KMS-11 (cell line): ENCODE results near the gene ATP9B.

Experiments
- H2AFZ ChIP-seq: fragments of 200-600 bp; sonication (generic); 2 replicates; pipeline ENCODE4 v1.6.1; 2016; ENCODE audit warnings: antibody characterized with exemption, mixed run types, low read depth
- H3K27ac ChIP-seq: fragments of 200-600 bp; sonication (generic); 2 replicates; pipeline ENCODE4 v1.6.1; 2016; ENCODE audit warnings: mild to moderate bottlenecking, mixed run types
- H3K27me3 ChIP-seq: fragments of 200-600 bp; sonication (generic); 2 replicates; pipeline ENCODE4 v1.6.1; 2017; ENCODE audit warnings: mild to moderate bottlenecking, low read depth, mixed run types, moderate library complexity; ENCODE audit not compliant: insufficient read depth
- H3K36me3 ChIP-seq: fragments of 200-600 bp; sonication (generic); 2 replicates; pipeline ENCODE4 v1.6.1; 2017; ENCODE audit warnings: mild to moderate bottlenecking, mixed run types; ENCODE audit not compliant: insufficient read depth
- H3K4me1 ChIP-seq: fragments of 200-600 bp; sonication (generic); 2 replicates; pipeline ENCODE4 v1.6.1; 2016; ENCODE audit warnings: mild to moderate bottlenecking, low read depth, mixed run types; ENCODE audit not compliant: poor library complexity, severe bottlenecking
- H3K4me2 ChIP-seq: fragments of 200-600 bp; sonication (generic); 2 replicates; pipeline ENCODE4 v1.7.0; 2016; ENCODE audit warnings: mild to moderate bottlenecking, mixed run types
- H3K4me3 ChIP-seq: fragments of 200-600 bp; sonication (generic); IDR thresholded peaks from 2 replicates; pipeline ENCODE4 v1.6.1; 2017; ENCODE audit warnings: low read depth, low read length, mixed read lengths; ENCODE audit not compliant: insufficient read depth
- H3K79me2 ChIP-seq: fragments of 200-600 bp; sonication (generic); 2 replicates; pipeline ENCODE4 v1.6.1; 2016; ENCODE audit warnings: low read depth, mixed run types; ENCODE audit not compliant: insufficient read depth
- H3K9ac ChIP-seq: fragments of 200-600 bp; sonication (generic); 2 replicates; pipeline ENCODE4 v1.6.1; 2016; ENCODE audit warnings: mild to moderate bottlenecking, mixed run types
- H4K20me1 ChIP-seq: fragments of 200-600 bp; sonication (generic); 2 replicates; pipeline ENCODE4 v1.6.1; 2016; ENCODE audit warnings: mild to moderate bottlenecking, mixed run types; ENCODE audit not compliant: insufficient read depth
- CTCF ChIP-seq: fragments of 200-600 bp; sonication (generic); conservative IDR thresholded peaks from 2 replicates; pipeline ENCODE4 v1.6.1; 2017; ENCODE audit warnings: low read depth, mild to moderate bottlenecking, antibody characterized with exemption, low read length, moderate library complexity, mixed read lengths

Gene ATP9B

GRCh38 chr18:79353267-79353666, 284.1 kb downstream of the ATP9B start:
- H3K27me3 ChIP-seq = no peaks in the 10 kb centered on the region
- no peaks in the 10 kb centered on the region for H4K20me1 ChIP-seq
- no peak for TF ChIP-seq CTCF
- no peak overlapping the region for H3K4me2 ChIP-seq
- no peaks in the 10 kb centered on the region for H3K4me1 ChIP-seq
- H3K36me3 ChIP-seq = no peaks in the 10 kb centered on the region
- H3K27ac ChIP-seq = no peak overlapping the region
- H3K79me2 ChIP-seq = no peaks in the 10 kb centered on the region
- no peak overlapping the region for H3K9ac ChIP-seq
- H2AFZ ChIP-seq = no peak overlapping the region
- no peak overlapping the region for H3K4me3 ChIP-seq

GRCh38 chr18:79354350-79354749, 285.2 kb downstream of the ATP9B start:
- H3K9ac ChIP-seq = no peak overlapping the region
- no peak overlapping the region for H2AFZ ChIP-seq
- H3K27me3 ChIP-seq = no peaks in the 10 kb centered on the region
- H3K79me2 ChIP-seq = no peaks in the 10 kb centered on the region
- no peaks in the 10 kb centered on the region for H3K36me3 ChIP-seq
- H3K4me3 ChIP-seq = no peak overlapping the region
- no peak overlapping the region for H3K4me2 ChIP-seq
- no peaks in the 10 kb centered on the region for H4K20me1 ChIP-seq
- peaks cover 2% of the 10 kb centered on the region for H3K4me1 ChIP-seq
- TF ChIP-seq CTCF = no peak
- no peak overlapping the region for H3K27ac ChIP-seq

- Histone ChIP-seq H2AFZ (no peak overlapping the region), H3K27ac (no peak overlapping the region), H3K9ac (no peak overlapping the region), H3K4me2 (no peak overlapping the region), H3K4me3 (no peak overlapping the region), H3K4me1 (peaks cover 13% of the 10 kb centered on the region), H3K79me2 (no peaks in the 10 kb centered on the region), H4K20me1 (no peaks in the 10 kb centered on the region), H3K36me3 (peaks cover 3% of the 10 kb centered on the region; the same call in 1 of the 2 replicates), H3K27me3 (no peaks in the 10 kb centered on the region)
- TF ChIP-seq CTCF = no peak
These were observed 286.5 kb downstream of the ATP9B start for GRCh38 chr18:79355433-79356335.

GRCh38 chr18:79356435-79356834, 287.2 kb downstream of the ATP9B start:
- no peak overlapping the region for H3K4me2 ChIP-seq
- TF ChIP-seq CTCF = no peak
- no peak overlapping the region for H3K27ac ChIP-seq
- peaks cover 6% of the 10 kb centered on the region; the same call in 1 of the 2 replicates for H3K36me3 ChIP-seq
- H3K4me1 ChIP-seq = peaks cover 13% of the 10 kb centered on the region
- H2AFZ ChIP-seq = no peak overlapping the region
- no peaks in the 10 kb centered on the region for H3K27me3 ChIP-seq
- no peak overlapping the region for H3K9ac ChIP-seq
- no peaks in the 10 kb centered on the region for H4K20me1 ChIP-seq
- H3K79me2 ChIP-seq = no peaks in the 10 kb centered on the region
- no peak overlapping the region for H3K4me3 ChIP-seq
